Type B pancreatic cell (in vitro differentiated cells): ENCODE results near the gene FBXO3. TPM values are rescaled to one million over a fixed set of nuclear protein-coding genes. Genes with fewer than 3 reads are reported as not detected.
"Not testable (repeated sequence)": the region's sequence is repeated elsewhere in the genome, so short reads cannot be mapped to it uniquely, and the experiment has no call there.

ENCODE experiments used
- DNase-seq: peaks from one replicate; pipeline ENCODE4 v3.0.0; 2021; ENCODE audit warnings: mixed read lengths; ENCODE audit not compliant: unreplicated experiment; ENCODE audit errors: extremely low spot score
- H3K27ac Mint-ChIP-seq: 2 replicates; pipeline ENCODE4 v1.8.0; 2021; ENCODE audit warnings: mild to moderate bottlenecking, mixed read lengths
- H3K27me3 Mint-ChIP-seq: 2 replicates; pipeline ENCODE4 v1.8.0; 2021; ENCODE audit warnings: mixed read lengths
- H3K36me3 Mint-ChIP-seq: 2 replicates; pipeline ENCODE4 v1.8.0; 2021; ENCODE audit warnings: mixed read lengths
- H3K4me1 Mint-ChIP-seq: one replicate; pipeline ENCODE4 v1.8.0; 2021; ENCODE audit warnings: mixed read lengths; ENCODE audit not compliant: unreplicated experiment
- H3K4me3 Mint-ChIP-seq: 2 replicates; pipeline ENCODE4 v1.8.0; 2021; ENCODE audit warnings: mild to moderate bottlenecking, mixed read lengths
- H3K9me3 Mint-ChIP-seq: 2 replicates; pipeline ENCODE4 v1.8.0; 2021; ENCODE audit warnings: mixed read lengths
- total RNA-seq: library from RNA; stranded (reverse); gene quantifications from 2 replicates; pipeline ENCODE4 v1.2.1, GENCODE V29; 2021; ENCODE audit warnings: low replicate concordance
- TF ChIP-seq, protein P1 (sequence below): fragments of 200-600 bp; sonication (generic); conservative IDR thresholded peaks from 2 replicates; pipeline ENCODE4 v1.5.0; 2021; ENCODE audit warnings: antibody characterized with exemption, mild to moderate bottlenecking

FBXO3 gene
- total RNA-seq, 1 donor from 2014 or later: 29.3 TPM

GRCh38 chr11:33802194-33802950 is 28.1 kb upstream of the FBXO3 start:
- TF ChIP-seq, protein P1, sequence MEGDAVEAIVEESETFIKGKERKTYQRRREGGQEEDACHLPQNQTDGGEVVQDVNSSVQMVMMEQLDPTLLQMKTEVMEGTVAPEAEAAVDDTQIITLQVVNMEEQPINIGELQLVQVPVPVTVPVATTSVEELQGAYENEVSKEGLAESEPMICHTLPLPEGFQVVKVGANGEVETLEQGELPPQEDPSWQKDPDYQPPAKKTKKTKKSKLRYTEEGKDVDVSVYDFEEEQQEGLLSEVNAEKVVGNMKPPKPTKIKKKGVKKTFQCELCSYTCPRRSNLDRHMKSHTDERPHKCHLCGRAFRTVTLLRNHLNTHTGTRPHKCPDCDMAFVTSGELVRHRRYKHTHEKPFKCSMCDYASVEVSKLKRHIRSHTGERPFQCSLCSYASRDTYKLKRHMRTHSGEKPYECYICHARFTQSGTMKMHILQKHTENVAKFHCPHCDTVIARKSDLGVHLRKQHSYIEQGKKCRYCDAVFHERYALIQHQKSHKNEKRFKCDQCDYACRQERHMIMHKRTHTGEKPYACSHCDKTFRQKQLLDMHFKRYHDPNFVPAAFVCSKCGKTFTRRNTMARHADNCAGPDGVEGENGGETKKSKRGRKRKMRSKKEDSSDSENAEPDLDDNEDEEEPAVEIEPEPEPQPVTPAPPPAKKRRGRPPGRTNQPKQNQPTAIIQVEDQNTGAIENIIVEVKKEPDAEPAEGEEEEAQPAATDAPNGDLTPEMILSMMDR: no peak
- H3K36me3 Mint-ChIP-seq: no peaks in the 10 kb centered on the region
- DNase-seq: no peak
- no peak overlapping the region for H3K27ac Mint-ChIP-seq
- H3K4me1 Mint-ChIP-seq: peaks cover 12% of the 10 kb centered on the region
- H3K27me3 Mint-ChIP-seq: peaks cover 84% of the 10 kb centered on the region
- H3K4me3 Mint-ChIP-seq: peak overlapping the region; percentile 83
- no peaks in the 10 kb centered on the region for H3K9me3 Mint-ChIP-seq

DNA sequence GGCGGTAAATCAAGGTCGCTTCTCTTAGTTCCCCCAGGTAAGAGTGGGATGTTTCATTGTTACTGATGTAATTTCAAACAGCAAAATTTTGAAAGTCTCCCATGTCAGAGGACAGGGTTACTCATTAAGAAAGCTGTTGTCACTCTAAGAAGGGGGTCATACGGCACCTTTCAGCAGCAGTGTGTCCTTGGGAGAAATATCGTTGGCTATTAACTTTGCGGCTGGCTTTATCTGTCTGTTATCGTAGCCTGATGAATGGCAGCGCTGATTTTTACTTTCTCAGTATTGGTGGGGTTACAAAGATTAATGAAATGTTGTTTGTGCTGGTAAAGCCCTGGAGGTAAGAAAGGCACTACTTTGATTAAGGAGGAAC is 27.5 kb upstream of the FBXO3 start:
- Mint-ChIP-seq H3K4me1 (peaks cover 12% of the 10 kb centered on the region), H3K27me3 (peaks cover 89% of the 10 kb centered on the region), H3K9me3 (no peaks in the 10 kb centered on the region), H3K36me3 (no peaks in the 10 kb centered on the region), H3K27ac (no peak overlapping the region), H3K4me3 (peak overlapping the region; percentile 83)
- TF ChIP-seq, protein P1: no peak
- DNase-seq: no peak

GRCh38 chr11:33797879-33798278 is 23.6 kb upstream of the FBXO3 start:
- Mint-ChIP-seq H3K9me3 (no peaks in the 10 kb centered on the region), H3K27me3 (peaks cover 84% of the 10 kb centered on the region), H3K27ac (no peak overlapping the region), H3K36me3 (no peaks in the 10 kb centered on the region), H3K4me1 (peaks cover 12% of the 10 kb centered on the region), H3K4me3 (no peak overlapping the region)
- no peak for DNase-seq
- TF ChIP-seq, protein P1: no peak

GRCh38 chr11:33790040-33790439 is 15.7 kb upstream of the FBXO3 start:
- Mint-ChIP-seq H3K27ac (no peak overlapping the region), H3K27me3 (peaks cover 36% of the 10 kb centered on the region), H3K36me3 (no peaks in the 10 kb centered on the region), H3K4me1 (peaks cover 4% of the 10 kb centered on the region), H3K4me3 (no peak overlapping the region), H3K9me3 (no peaks in the 10 kb centered on the region)
- TF ChIP-seq, protein P1: no peak
- DNase-seq: no peak

- H3K27me3 Mint-ChIP-seq: peaks cover 30% of the 10 kb centered on the region
- H3K27ac Mint-ChIP-seq, H3K4me1 Mint-ChIP-seq, H3K4me3 Mint-ChIP-seq, H3K36me3 Mint-ChIP-seq, H3K9me3 Mint-ChIP-seq, DNase-seq: not testable (repeated sequence)
Measured at GRCh38 chr11:33788095-33788494, 13.8 kb upstream of the FBXO3 start.

DNA sequence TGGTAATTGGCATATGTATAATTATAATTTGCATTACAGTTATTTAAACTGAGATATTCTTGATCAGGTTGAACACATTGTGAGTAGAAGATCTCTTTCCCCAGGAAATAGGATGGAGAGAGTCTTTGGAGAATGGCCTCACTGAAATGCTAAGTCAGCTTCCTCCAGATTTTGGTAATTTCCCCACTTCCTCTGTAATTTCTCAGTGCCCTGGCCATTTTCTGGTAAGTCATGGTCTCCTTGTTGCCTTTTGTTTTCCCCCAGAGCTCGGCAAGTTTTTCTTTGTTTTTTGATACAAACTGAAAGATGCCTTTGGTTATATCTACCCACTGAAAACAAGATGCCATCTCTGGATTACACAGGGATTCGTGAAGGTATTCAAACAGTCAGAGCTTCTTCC is 12.8 kb upstream of the FBXO3 start:
- Mint-ChIP-seq H3K27me3 (peaks cover 24% of the 10 kb centered on the region), H3K4me1 (peaks cover 4% of the 10 kb centered on the region), H3K4me3 (no peak overlapping the region), H3K27ac (no peak overlapping the region), H3K36me3 (no peaks in the 10 kb centered on the region), H3K9me3 (no peaks in the 10 kb centered on the region)
- no peak for DNase-seq
- TF ChIP-seq, protein P1: no peak
